Gastrocnemius medialis (tissue), 4 donors: ENCODE measurements around the gene TLK2.

Experiments used
- POLR2A ChIP-seq, 2 donors: fragments of 450-650 bp; IDR thresholded peaks; one replicate each; pipeline ENCODE4 v1.6.1; 2017; ENCODE audit warnings: antibody characterized with exemption in 2 of 2, mild to moderate bottlenecking in 2 of 2, moderate library complexity in 2 of 2
- TF ChIP-seq, protein P1 (sequence below), 5 experiments: fragments of 450-650 bp in 3 of 5; fragments of 200-600 bp in 2 of 5; sonication (generic) in 2 of 5; IDR thresholded peaks in 4 of 5; conservative IDR thresholded peaks in 1 of 5; 1 replicate in 4 of 5; 2 replicates in 1 of 5; pipeline ENCODE4 v1.5.1; 2016 to 2019; ENCODE audit warnings: antibody characterized with exemption in 5 of 5, mild to moderate bottlenecking in 3 of 5, moderate library complexity in 3 of 5

DNA sequence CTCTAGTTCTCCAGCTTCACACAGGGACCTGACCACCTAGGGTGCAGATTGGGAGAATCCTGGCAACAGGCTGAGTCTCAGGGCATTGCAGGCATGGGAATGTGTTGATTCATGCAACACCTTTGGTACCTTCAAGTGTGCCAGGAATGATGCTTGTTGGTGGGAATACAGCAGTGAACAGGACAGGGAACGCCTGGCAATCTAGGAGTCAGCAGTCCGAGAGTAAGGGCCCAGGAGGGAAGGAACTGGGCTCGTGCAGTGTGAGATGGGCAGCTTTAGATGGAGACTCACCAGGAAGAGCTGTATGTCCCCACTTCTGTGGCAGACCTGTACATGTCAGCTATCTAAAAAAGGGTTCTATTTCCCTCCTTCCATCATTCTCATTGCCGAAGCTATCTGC, 136.9 kb downstream of the TLK2 start:
- TF ChIP-seq, protein P1, sequence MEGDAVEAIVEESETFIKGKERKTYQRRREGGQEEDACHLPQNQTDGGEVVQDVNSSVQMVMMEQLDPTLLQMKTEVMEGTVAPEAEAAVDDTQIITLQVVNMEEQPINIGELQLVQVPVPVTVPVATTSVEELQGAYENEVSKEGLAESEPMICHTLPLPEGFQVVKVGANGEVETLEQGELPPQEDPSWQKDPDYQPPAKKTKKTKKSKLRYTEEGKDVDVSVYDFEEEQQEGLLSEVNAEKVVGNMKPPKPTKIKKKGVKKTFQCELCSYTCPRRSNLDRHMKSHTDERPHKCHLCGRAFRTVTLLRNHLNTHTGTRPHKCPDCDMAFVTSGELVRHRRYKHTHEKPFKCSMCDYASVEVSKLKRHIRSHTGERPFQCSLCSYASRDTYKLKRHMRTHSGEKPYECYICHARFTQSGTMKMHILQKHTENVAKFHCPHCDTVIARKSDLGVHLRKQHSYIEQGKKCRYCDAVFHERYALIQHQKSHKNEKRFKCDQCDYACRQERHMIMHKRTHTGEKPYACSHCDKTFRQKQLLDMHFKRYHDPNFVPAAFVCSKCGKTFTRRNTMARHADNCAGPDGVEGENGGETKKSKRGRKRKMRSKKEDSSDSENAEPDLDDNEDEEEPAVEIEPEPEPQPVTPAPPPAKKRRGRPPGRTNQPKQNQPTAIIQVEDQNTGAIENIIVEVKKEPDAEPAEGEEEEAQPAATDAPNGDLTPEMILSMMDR (IDR thresholded peaks at IDR 0.05 in 4 of 5, conservative IDR thresholded peaks at IDR 0.05 in 1 of 5) = no peak
- no peak for TF ChIP-seq POLR2A (IDR thresholded peaks at IDR 0.05)
